Measurements from ENCODE around the gene F11R.

F11R gene

GRCh38 chr1:161054805-161055204, 33.9 kb upstream of the F11R start:
- CTCF ChIA-PET = interaction anchor here (0.6 to 1.9 kb wide), 6 partner anchors 9 to 678 kb away, joined by 3 to 7 read pairs (median 3); partner anchors contain the start of gene USF1
- Histone ChIP-seq H3K9me3 (ENCODE audit: control insufficient read depth, insufficient read depth, low read depth, low read length) (no peaks in the 10 kb centered on the region), H3K36me3 (ENCODE audit: control insufficient read depth in 2 of 2, insufficient read depth in 1 of 2, low read length in 2 of 2) (no peaks in the 10 kb centered on the region), H3K27ac (ENCODE audit: extremely low read depth, low read depth, low read length) (no peak overlapping the region), H3K4me3 (ENCODE audit: low read depth, low read length) (no peak overlapping the region), H3K4me1 (ENCODE audit: control insufficient read depth, insufficient read depth, low read length) (no peaks in the 10 kb centered on the region)
- POLR2A ChIA-PET = interaction anchor here (1.7 kb wide), 1 partner anchor 9 kb away, joined by 8 read pairs; the partner anchor contains the start of gene USF1
- no peak for TF ChIP-seq KLF8 (tag by site-specific recombination; IDR thresholded peaks at IDR 0.05)
- no peak for TF ChIP-seq ZFP69B (tag by site-specific recombination; IDR thresholded peaks at IDR 0.05)
- TF ChIP-seq PRDM6 (tag by site-specific recombination; IDR thresholded peaks at IDR 0.05) = no peak
- no peak for TF ChIP-seq MEIS1 (CRISPR knock-in tag; IDR thresholded peaks at IDR 0.05; ENCODE audit: borderline replicate concordance)
- no peak for TF ChIP-seq ZBTB7A (tag by site-specific recombination; IDR thresholded peaks at IDR 0.05; ENCODE audit: low read depth)
- TF ChIP-seq ZNF169 (tag by site-specific recombination; IDR thresholded peaks at IDR 0.05) = no peak
- TF ChIP-seq ZNF433 (tag by site-specific recombination; IDR thresholded peaks at IDR 0.05; ENCODE audit: low read depth) = no peak
- no peak for TF ChIP-seq ZNF513 (tag by site-specific recombination; IDR thresholded peaks at IDR 0.05)

- H3K9me3 ChIP-seq (ENCODE audit: control insufficient read depth, insufficient read depth, low read depth, low read length) = no peaks in the 10 kb centered on the region
- no peaks in the 10 kb centered on the region for H3K4me1 ChIP-seq (ENCODE audit: control insufficient read depth, insufficient read depth, low read length)
- ChIA-PET CTCF (interaction anchor here (0.5 to 1.1 kb wide), 6 partner anchors 17 to 228 kb away, joined by 3 to 6 read pairs (median 4); no protein-coding TSS in a partner anchor), POLR2A (interaction anchor here (0.6 to 1.7 kb wide), 2 partner anchors 9 to 36 kb away, joined by 3 to 8 read pairs; partner anchors contain the start of gene USF1)
- no peaks in the 10 kb centered on the region for H3K36me3 ChIP-seq (ENCODE audit: control insufficient read depth in 2 of 2, insufficient read depth in 1 of 2, low read length in 2 of 2)
- no peak overlapping the region for H3K27ac ChIP-seq (ENCODE audit: extremely low read depth, low read depth, low read length)
- TF ChIP-seq TCF7L2 (IDR thresholded peaks at IDR 0.05; ENCODE audit: borderline replicate concordance, low read depth, low read length) (no peak), ZNF571 (tag by site-specific recombination; IDR thresholded peaks at IDR 0.05) (no peak), KLF17 (tag by site-specific recombination; IDR thresholded peaks at IDR 0.05) (no peak), ZNF174 (tag by site-specific recombination; IDR thresholded peaks at IDR 0.05) (no peak)
- no peak overlapping the region for H3K4me3 ChIP-seq (ENCODE audit: low read depth, low read length)
Measured at GRCh38 chr1:161054232-161054631, 33.3 kb upstream of the F11R start.

GRCh38 chr1:161052899-161053298, 31.9 kb upstream of the F11R start:
- POLR2A ChIA-PET = no interaction called here
- Histone ChIP-seq H3K9me3 (ENCODE audit: control insufficient read depth, insufficient read depth, low read depth, low read length) (no peaks in the 10 kb centered on the region), H3K4me3 (ENCODE audit: low read depth, low read length) (no peak overlapping the region), H3K4me1 (ENCODE audit: control insufficient read depth, insufficient read depth, low read length) (no peaks in the 10 kb centered on the region), H3K36me3 (ENCODE audit: control insufficient read depth in 2 of 2, insufficient read depth in 1 of 2, low read length in 2 of 2) (no peaks in the 10 kb centered on the region), H3K27ac (ENCODE audit: extremely low read depth, low read depth, low read length) (no peak overlapping the region)
- CTCF ChIA-PET = no interaction called here
- no peak for TF ChIP-seq ZNF626 (tag by site-specific recombination; IDR thresholded peaks at IDR 0.05)
- no peak for TF ChIP-seq OVOL3 (tag by site-specific recombination; IDR thresholded peaks at IDR 0.05)
- TF ChIP-seq PRDM10 (tag by site-specific recombination; IDR thresholded peaks at IDR 0.05) = no peak
- no peak for TF ChIP-seq GLI4 (tag by site-specific recombination; IDR thresholded peaks at IDR 0.05)
- no peak for TF ChIP-seq ZBTB17 (tag by site-specific recombination; IDR thresholded peaks at IDR 0.05)
- TF ChIP-seq ZNF558 (tag by site-specific recombination; IDR thresholded peaks at IDR 0.05) = no peak
- TF ChIP-seq ZNF777 (tag by site-specific recombination; IDR thresholded peaks at IDR 0.05; ENCODE audit: borderline replicate concordance) = no peak
- TF ChIP-seq BCL11B (tag by site-specific recombination; IDR thresholded peaks at IDR 0.05; ENCODE audit: low read depth) = no peak
- TF ChIP-seq ZNF19 (tag by site-specific recombination; IDR thresholded peaks at IDR 0.05; ENCODE audit: low read depth) = no peak
- TF ChIP-seq SALL2 (tag by site-specific recombination; IDR thresholded peaks at IDR 0.05; ENCODE audit: borderline replicate concordance) = no peak
- no peak for TF ChIP-seq ZSCAN18 (tag by site-specific recombination; IDR thresholded peaks at IDR 0.05)
